PC-3 (cell line): ENCODE results near the gene SAMD4A.

Source experiments
- CTCF ChIP-seq: fragments of 300-600 bp; sonication (generic); conservative IDR thresholded peaks from 2 replicates; pipeline ENCODE4 v1.5.1; 2017; ENCODE audit warnings: antibody characterized with exemption, low read depth, mild to moderate bottlenecking, low read length
- EZH2 ChIP-seq: fragments of 300-600 bp; sonication (generic); IDR thresholded peaks from one replicate; pipeline ENCODE4 v1.6.1; 2017; ENCODE audit warnings: antibody characterized with exemption, mild to moderate bottlenecking, low read length; ENCODE audit not compliant: unreplicated experiment

DNA sequence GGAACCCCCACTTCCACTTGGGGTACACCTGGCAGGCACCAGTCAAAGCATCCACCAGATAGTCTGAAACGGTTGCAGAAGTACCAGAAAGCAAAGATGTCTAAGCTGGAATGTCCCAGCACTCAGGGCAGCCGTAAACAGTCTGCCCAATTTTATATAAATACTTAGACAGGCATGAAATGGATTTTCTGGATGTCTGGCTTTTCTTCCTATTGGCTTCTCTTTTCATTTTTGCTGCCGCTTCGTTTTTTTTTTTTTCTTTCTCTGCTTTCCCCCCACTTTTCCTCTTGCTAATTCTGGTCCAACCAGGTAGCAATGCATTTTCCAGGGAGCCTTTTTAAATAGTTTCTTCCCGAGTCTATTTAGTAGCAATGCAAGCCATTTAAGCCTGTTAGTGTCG is 168.0 kb downstream of the SAMD4A start:
- TF ChIP-seq CTCF (no peak), EZH2 (no peak)
